ENCODE results near the gene ASNSD1.
"Not testable (repeated sequence)": the region's sequence is repeated elsewhere in the genome, so short reads cannot be mapped to it uniquely, and the experiment has no call there.

Gene ASNSD1

GRCh38 chr2:189696223-189696622 is 35.0 kb downstream of the ASNSD1 start:
- no peak for DNase-seq

- DNase-seq = no peak
These were observed 37.0 kb downstream of the ASNSD1 start for GRCh38 chr2:189698020-189698887.

GRCh38 chr2:189700681-189701080 is 39.4 kb downstream of the ASNSD1 start:
- DNase-seq = no peak

- no peak for DNase-seq
These were observed 40.8 kb downstream of the ASNSD1 start for GRCh38 chr2:189702071-189702470.

- DNase-seq = no peak
These were observed 48.4 kb downstream of the ASNSD1 start for GRCh38 chr2:189709501-189710221.

GRCh38 chr2:189717593-189717992 is 56.3 kb downstream of the ASNSD1 start:
- not testable (repeated sequence) for DNase-seq

- no peak for DNase-seq
These were observed 58.3 kb downstream of the ASNSD1 start for GRCh38 chr2:189719571-189719970.

Data from activated effector memory CD4-positive, alpha-beta T cell treated with Interleukin-2 at 50 U/mL for 16 hours (primary cell).